TTC549 (cell line): ENCODE data around the gene NLRP3.
"Not testable (repeated sequence)": the region's sequence is repeated elsewhere in the genome, so short reads cannot be mapped to it uniquely, and the experiment has no call there.

ENCODE experiments used
- FAIRE-seq: peaks from 2 replicates; lab custom pipeline; 2012; peaks lifted over from hg19 to GRCh38; lab: Jason Lieb, UNC

NLRP3 gene

GRCh38 chr1:247470942-247471429, 55.0 kb downstream of the NLRP3 start:
- FAIRE-seq: not testable (repeated sequence)

- no peak for FAIRE-seq
These were observed 55.6 kb downstream of the NLRP3 start for GRCh38 chr1:247471445-247472016.

- FAIRE-seq: peak; percentile 48
These were observed 56.1 kb downstream of the NLRP3 start for GRCh38 chr1:247472035-247472434.

- no peak for FAIRE-seq
These were observed 58.4 kb downstream of the NLRP3 start for GRCh38 chr1:247474367-247474766.

GRCh38 chr1:247475793-247476192, 59.8 kb downstream of the NLRP3 start:
- FAIRE-seq: no peak

GRCh38 chr1:247476328-247477058, 60.5 kb downstream of the NLRP3 start:
- FAIRE-seq: not testable (repeated sequence)

- FAIRE-seq: no peak
These were observed 66.8 kb downstream of the NLRP3 start for GRCh38 chr1:247482747-247483146.

GRCh38 chr1:247487057-247487456, 71.1 kb downstream of the NLRP3 start:
- peak; percentile 76 for FAIRE-seq

GRCh38 chr1:247491328-247491727, 75.4 kb downstream of the NLRP3 start:
- no peak for FAIRE-seq

GRCh38 chr1:247493106-247493505, 77.1 kb downstream of the NLRP3 start:
- FAIRE-seq: no peak

- FAIRE-seq: no peak
These were observed 78.8 kb downstream of the NLRP3 start for GRCh38 chr1:247494767-247495166.

- no peak for FAIRE-seq
These were observed 80.8 kb downstream of the NLRP3 start for GRCh38 chr1:247496581-247497285.
